Pons (tissue), 1 donor: ENCODE results near the gene ZNF516.

Source experiments
- DNase-seq: peaks from one replicate; pipeline ENCODE4 v3.0.0-alpha.2; 2016; ENCODE audit warnings: low spot score

The ZNF516 gene

DNA sequence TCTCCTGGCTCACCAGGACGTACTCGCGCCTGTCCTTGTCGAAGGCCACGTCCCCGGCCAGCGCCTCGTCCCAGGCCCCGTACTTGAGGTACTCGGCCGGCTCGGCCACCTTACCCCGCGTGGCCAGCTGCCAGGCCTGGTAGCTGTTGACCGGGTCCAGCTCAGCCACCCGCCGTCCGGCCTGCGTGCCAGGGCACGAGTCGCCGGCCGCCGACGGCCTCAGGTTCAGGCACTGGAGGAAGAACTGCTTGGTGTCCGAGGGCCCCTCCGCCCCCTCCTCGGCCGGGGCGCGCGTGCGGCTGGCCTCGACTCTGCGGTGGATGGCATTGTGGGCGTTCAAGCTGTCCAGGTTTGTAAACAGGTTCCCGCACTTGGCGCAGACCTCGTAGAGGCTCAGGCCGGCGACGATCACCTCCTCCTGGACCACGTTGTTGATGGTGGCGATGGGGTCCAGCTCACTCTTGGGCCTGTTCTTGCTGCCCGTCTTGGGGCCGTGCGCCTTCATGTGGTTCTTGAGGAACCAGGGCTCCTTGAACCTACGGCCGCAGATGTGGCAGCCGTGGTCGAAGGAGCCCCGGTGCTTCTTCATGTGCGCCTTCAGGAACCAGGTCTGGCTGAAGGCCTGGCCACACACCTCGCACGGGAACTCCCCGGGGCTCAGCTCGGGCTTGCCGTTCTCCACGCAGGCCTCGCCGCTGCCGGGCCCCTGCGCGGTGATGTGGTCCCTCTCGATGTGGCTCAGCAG is 53.2 kb downstream of the ZNF516 start:
- DNase-seq, result no peak

DNA sequence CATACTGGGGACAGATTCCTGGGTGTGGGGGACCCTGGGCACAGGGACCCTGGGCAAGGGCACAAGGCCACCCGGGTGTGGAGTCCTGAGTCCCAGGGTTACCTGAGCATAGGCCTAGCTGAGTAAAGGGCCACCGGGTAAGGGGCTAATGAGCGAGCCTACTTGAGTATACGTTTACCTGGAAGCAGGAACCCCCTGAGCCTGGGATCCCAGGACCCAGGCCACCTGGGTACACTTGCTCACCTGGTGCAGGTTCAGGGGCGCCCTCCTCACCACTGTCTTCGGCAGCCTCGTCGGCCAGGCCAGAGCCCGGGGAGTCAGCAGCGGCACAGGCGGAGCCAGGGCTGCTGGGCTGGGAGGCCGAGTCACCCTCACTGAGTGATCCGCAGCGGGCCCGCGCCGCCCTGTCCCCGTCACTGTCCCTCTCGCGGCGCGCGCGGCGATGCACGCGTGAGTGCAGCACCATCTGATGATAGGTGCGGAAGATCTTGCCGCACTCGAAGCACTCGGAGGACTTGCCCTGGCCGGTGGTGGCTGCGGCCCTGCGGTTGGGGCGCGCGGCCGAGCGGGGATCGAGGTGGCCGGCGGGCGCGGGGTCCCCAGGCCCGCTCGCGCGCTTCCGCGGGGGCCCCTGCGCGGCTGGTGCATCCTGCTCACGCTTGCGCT is 53.9 kb downstream of the ZNF516 start:
- no peak for DNase-seq

DNA sequence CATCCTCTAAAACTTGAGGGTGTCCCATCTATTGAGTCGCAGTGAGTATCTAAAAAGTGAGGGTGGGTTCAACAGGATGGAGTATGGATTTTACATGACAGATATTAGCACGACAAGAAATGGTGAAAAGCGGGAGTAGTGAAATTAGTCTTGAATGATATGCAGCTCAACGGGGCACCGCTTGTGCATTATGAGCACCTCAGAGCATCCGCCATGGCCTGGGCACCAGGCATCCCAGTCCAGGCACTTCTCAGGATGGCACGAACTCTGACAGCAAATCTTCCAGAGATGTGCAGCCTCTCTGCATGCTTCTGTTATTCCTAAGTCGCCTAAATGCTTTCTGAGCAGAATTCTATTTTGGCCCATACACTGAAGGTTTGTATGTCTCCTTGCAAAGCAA is 57.1 kb downstream of the ZNF516 start:
- DNase-seq, result no peak

- no peak for DNase-seq
Measured at GRCh38 chr18:76437011-76437410, 58.0 kb downstream of the ZNF516 start.

DNA sequence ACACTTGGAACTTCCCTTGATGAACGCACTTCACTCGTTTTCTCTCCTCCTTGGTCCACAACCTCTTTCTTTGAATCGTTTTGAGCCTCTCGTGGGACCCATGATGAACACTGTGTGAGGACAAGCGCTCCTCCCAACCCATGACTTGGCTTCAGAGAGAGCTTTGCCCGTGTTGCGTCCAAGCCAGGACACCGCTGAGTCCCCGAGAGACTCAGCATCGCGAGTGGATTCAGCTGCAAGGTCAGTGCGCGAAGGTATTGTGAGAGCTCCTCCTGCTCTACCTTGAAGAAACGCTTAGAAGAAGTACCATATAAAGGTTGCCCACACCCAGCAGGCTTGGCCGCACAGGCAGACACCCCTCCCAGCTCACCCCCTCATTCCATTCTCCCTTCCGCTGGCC is 58.7 kb downstream of the ZNF516 start:
- DNase-seq, result no peak

DNA sequence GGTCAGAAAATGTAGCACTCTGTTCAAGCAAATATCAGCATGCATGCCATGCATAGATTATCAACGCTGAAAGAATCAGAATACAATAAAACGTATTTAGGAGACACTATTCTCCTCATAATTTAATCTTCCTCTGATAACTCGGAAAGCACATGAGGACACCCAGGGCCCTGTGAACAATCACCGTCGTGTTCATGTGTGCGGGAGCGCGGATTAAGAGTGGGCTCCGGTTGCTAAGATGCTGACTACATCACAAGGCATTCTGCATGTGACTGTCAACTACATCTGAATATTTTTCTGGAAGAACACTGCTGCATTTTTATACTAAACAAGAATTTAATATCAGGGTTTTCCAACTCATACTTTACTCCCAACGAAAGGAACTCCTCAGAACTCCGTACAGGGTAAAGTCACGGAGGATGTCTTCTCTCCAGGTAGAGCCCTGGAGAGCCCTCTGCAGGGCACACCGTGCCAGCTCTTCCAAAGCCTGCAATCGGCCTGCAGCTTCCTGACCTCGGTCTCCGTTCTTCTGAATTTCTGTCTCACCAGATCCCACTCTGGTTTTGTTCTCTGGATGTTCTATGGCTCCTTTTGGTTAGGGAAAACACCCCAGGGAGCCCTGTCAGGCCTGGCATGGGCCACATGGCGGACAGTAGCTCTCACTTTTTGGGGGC is 59.6 kb downstream of the ZNF516 start:
- DNase-seq, result no peak

DNA sequence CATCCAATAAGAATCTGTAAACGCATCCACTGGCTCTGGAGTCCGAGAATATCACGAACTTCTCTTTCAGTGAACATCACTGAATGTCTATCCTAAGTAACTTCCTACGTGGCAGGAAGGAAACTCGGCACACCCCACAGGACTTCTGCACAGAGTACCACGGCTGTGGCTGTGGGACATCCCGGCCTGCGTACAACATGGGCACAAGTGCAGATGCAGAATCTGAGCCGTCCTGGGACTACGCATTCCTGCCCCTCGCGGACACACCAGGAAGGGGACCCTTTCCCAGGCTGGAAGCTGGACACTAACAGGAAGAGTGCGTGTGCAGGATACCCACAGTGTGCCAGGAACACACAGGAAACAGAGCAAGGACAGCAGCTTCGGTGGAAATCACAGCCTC is 60.6 kb downstream of the ZNF516 start:
- DNase-seq, result no peak

DNA sequence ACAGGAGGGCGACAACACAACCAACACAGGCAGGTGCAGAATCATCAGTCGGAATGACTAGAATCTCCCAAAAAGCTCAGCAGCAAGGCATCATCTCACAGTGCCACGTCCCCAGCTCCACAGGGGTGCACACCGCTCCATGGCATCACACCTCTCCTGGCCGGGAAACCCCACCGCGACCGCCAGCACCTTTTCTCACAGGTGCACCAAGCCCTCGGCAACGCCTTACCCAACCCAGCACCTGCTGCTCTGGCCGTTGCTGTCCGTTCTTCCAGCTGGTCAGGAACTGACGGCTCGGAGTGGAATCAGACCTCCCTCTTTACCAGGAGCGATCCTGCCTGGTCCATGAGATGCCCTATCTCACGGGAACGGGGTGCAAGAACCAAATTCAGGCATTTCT is 61.3 kb downstream of the ZNF516 start:
- no peak for DNase-seq

- no peak for DNase-seq
Measured at GRCh38 chr18:76432970-76433767, 61.9 kb downstream of the ZNF516 start.

DNA sequence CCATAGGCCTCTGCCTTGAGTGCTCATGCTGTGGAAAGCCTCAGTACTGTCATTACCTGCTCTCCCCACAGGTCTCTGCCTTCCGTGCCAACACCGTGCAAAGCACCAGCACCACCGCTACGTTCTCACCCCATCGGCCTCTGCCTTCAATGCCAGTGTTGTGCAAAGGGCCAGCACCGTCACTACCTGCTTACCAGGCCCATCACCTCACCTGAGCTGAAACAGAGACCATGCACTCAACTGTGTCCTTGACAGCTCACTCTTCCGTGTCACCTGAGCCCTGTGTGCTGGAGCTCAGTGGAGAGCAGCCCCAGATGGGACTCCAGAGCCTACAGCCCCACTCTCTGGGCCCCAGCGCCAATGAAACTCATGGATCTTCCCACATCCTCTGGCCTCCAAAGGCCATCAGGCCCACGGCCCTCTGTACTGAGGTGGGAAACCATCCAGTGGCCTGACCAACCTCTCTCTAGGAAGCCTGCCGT is 62.7 kb downstream of the ZNF516 start:
- DNase-seq, result no peak

DNA sequence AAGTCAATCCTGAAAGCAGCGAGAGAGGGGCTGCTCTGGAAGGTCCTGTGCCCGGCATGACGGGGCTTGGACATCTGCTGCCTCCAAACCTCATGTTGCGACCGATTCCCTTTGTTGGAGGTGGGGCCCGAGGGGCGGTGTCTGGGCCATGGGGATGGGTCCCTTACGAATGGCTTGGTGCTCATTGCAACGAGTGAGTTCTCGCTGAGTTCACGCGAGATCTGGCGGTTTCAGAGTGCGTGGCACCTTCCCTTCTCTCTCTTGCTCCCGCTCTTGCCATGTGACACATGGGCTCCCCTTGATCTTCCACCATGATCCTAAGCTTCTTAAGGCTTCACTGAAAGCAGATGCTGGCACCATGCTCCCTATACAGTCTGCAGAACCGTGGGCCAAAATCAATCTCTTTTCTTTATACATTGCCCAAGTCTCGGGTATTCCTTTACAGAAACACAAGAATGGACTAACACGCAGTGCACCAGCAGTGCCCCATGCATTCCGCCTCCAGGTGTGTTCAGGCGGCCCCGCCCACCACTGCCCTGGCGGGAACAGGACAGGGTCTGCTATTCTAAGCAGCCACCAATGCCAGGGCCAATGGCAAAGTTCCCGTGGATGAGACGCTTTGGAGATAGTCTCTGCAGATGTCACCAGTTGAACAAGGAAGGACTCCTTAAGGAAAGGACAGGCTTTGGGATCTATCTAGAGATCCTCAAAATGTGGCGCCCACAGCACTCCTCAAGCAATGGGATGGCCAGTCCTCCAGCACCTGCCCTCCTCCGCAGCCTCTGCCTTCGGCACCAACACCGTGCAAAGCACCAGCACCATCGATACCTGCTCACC is 63.4 kb downstream of the ZNF516 start:
- DNase-seq, result no peak

DNA sequence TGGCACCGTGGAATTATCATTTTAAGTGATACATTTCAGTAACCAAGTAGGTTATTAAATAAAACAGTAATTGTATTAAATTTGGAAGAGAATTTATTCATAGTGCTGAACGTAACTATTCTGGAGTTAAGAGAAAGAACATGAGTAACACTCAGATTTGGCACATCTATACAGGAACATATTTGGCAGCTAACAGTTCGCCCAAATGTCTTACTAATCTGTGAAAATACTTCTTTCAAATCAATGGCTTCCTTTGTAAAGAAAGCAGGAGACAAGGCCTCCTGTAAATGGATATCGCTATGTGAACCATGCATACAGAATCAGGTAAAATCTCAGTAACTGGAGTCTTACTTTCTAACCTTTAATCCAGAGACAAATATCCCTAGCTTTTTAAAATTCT is 64.4 kb downstream of the ZNF516 start:
- no peak for DNase-seq

DNA sequence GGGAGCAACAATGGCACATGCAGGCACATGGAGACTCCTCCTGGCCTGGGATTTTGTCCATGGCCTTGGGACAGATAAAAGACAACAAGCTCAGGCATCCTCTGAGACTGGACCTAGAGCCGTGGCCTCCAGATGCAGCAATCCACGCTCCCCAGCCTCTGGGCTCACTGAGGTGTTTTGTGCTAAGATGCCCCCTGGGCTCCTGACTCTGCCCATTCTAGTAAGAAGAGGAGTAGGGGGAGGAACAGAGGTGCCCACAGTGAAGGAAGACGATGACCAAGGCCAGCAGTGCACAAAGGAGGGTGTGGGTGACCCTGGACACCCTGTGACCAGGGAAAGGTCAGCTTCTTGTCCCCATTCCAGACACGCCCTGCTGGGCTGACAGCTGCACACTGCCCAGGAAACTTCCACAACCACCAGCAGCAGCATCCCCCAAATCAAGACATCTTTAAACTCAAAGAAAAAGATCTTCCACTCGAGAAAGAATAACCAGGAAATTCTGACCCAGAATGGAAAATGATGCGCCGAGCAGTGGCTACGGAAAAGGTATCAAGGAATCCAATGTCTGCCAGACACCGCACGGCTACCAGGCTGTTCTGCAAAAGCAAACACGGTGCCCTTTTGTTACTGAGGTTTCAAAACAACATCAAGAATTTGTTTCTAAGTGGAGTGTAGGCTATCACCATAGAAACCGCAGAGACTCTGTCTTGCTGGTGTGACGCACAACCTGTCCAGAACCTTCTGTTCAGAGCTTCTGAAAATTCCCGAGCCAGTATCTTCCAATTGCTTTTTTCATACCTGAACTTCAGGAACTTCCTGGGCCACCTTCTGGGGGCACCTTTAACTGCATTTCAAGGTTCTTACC is 65.5 kb downstream of the ZNF516 start:
- DNase-seq, result no peak

- no peak for DNase-seq
Measured at GRCh38 chr18:76428396-76429261, 66.4 kb downstream of the ZNF516 start.

DNA sequence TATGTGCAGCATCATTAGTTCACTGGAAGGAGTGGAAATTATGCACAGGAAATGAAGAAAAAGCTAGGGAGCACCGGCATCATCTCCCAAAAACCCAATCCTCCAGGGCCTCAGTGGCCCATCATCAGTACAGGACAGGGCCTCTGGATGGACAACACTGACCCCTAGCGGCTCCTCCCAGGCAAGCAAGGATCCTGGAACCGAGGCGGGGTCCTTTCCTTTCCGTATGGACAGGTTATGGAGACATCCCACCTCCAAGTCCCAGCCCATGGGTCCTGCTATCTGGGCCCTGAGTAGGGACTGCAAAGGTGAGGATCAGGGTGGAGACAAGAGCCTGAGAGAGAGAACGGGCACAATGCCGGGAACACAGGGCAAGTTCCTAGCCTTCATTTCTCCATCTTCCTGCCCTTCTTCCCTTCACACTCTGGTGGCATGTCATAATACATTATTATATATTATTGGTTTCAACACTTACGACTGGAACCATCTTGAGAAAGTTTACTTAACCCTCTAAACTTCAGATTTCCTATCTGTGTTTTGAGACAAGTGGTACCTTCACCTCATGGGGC is 68.2 kb downstream of the ZNF516 start:
- DNase-seq, result no peak

DNA sequence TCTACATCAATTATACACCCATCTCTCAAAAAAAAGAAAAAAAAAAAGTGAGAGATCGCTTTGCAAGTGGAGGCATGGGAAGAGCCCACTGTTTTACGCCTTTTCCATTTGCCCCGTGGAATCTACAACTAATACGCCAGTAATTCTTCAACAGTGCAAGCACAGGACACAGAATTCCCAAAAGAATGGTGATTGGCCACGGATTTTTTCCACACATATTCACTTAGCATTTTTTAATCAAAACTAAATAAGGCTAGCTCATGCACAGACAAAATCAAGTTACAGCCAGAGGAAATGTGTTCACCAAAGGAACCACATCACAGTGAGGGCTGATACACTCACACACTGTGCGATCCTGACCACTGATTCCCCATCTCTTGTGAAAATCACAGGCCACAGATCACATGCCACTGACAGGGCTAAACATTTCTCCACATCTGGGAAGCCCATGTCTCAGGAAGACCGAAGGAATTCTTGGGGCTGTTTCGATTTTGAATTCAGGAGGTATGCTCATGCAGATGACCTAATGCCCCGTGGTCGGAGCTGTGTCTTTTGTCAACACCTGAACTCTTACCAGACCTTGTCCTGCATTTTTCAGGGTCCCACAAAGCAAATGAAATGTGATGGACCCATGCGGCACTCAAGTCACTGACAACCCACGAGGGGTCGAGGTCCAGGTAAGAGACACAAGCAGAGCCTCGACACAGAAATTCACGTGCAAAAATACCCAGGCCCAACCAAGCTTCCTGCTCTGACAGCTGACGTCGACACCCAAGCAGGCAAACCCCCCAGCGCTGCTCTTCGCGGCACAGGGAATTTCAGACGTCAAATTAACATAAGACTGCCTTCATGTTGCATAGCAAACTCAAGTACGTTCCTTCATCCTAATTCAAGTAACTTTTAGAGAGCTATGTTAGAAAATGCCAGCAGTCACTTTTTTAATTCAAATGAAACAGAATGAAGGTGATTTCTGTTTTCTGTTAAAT is 69.6 kb downstream of the ZNF516 start:
- no peak for DNase-seq

DNA sequence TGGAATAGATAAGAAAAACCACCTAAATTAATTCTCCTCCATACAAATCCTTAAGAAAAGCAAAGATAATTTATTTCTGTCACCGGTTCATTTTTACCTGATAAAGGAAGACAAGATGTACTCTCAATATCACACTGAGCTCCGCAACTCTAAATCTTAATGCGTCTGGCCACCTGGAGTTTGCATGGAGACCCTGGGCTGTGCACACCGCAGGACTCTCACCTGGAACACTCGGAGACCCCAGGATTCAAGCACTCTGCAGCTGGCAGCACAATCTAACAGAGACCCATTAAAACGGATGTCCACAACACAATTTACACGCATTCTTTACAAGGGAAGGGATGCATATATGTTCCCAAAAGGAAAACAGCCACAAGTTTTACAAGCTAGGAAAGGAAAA is 72.2 kb downstream of the ZNF516 start:
- DNase-seq, result no peak

- no peak for DNase-seq
Measured at GRCh38 chr18:76422121-76422520, 72.9 kb downstream of the ZNF516 start.
